Panc1 (cell line): ENCODE measurements around the gene ENOX2. TPM values are rescaled to one million over a fixed set of nuclear protein-coding genes. Genes with fewer than 3 reads are reported as not detected.

Experiments
- ATAC-seq: fragments of 200-7000 bp; cut with Tn5 transposase; 2 replicates; pipeline ENCODE4 v1.9.1; 2020; ENCODE audit warnings: mild to moderate bottlenecking, moderate library complexity
- BruUV-seq: library from RNA; stranded (reverse); fragments of 400-500 nt; replicated peaks from 2 replicates; lab custom pipeline; 2021; lab: Mats Ljungman, UMichigan
- CTCF ChIA-PET: fragments of 300-600 bp; sonication (Branson Sonifier 250); formaldehyde crosslinking; loops from one replicate; lab custom pipeline; 2022; ENCODE audit warnings: antibody characterized with exemption; lab: Charles Lee
- POLR2A ChIA-PET: fragments of 300-600 bp; sonication (Branson Sonifier 250); formaldehyde crosslinking; loops from one replicate; lab custom pipeline; 2022; ENCODE audit warnings: antibody characterized with exemption; lab: Charles Lee
- DNase-seq: peaks from one replicate; pipeline ENCODE4 v3.0.0-alpha.2; 2010; ENCODE audit warnings: low read depth, low spot score
- H3K27ac ChIP-seq: 2 replicates; pipeline ENCODE4 v1.5.1; 2011; ENCODE audit warnings: mild to moderate bottlenecking, low read length, inconsistent platforms
- H3K27me3 ChIP-seq: fragments of 200-500 bp; sonication (Bioruptor generic); 2 replicates; pipeline ENCODE4 v1.6.0; 2014; ENCODE audit warnings: low read length, inconsistent platforms; ENCODE audit not compliant: control insufficient read depth, insufficient read depth
- H3K36me3 ChIP-seq: fragments of 200-500 bp; sonication (Bioruptor generic); 2 replicates; pipeline ENCODE4 v1.5.1; 2014; ENCODE audit warnings: inconsistent platforms, mild to moderate bottlenecking, low read length, moderate library complexity; ENCODE audit not compliant: control insufficient read depth, insufficient read depth
- H3K4me1 ChIP-seq: 2 replicates; pipeline ENCODE4 v1.5.1; 2011; ENCODE audit warnings: inconsistent platforms, mild to moderate bottlenecking, low read length, moderate library complexity; ENCODE audit not compliant: control insufficient read depth, insufficient read depth
- H3K4me3 ChIP-seq, 2 experiments: 2 replicates each; pipeline ENCODE4 v1.5.1; 2011 to 2012; ENCODE audit warnings: low read depth in 2 of 2, low read length in 2 of 2, mild to moderate bottlenecking in 2 of 2, inconsistent platforms in 1 of 2, moderate library complexity in 1 of 2
- H3K9me3 ChIP-seq: fragments of 200-500 bp; sonication (Bioruptor generic); 2 replicates; pipeline ENCODE4 v1.5.1; 2014; ENCODE audit warnings: low read depth, mild to moderate bottlenecking, inconsistent platforms, low read length, moderate library complexity; ENCODE audit not compliant: control insufficient read depth, insufficient read depth
- CTCF ChIP-seq: fragments of 450-650 bp; IDR thresholded peaks from 2 replicates; pipeline ENCODE4 v1.5.1; 2017; ENCODE audit warnings: mild to moderate bottlenecking
- POLR2AphosphoS5 ChIP-seq: IDR thresholded peaks from 2 replicates; pipeline ENCODE4 v1.6.1; 2012; ENCODE audit warnings: mild to moderate bottlenecking, low read depth, low read length, moderate library complexity
- REST ChIP-seq, 2 experiments: IDR thresholded peaks; 2 replicates each; pipeline ENCODE4 v1.6.1; 2011 to 2012; ENCODE audit warnings: low read depth in 2 of 2, control low read depth in 1 of 2, low read length in 1 of 2, mild to moderate bottlenecking in 1 of 2, moderate library complexity in 1 of 2; ENCODE audit not compliant: insufficient read depth in 1 of 2
- SIN3A ChIP-seq: IDR thresholded peaks from 2 replicates; pipeline ENCODE4 v1.6.1; 2012; ENCODE audit warnings: low read depth, mild to moderate bottlenecking, low read length, moderate library complexity, borderline replicate concordance; ENCODE audit not compliant: insufficient read depth
- TCF7L2 ChIP-seq: IDR thresholded peaks from 2 replicates; pipeline ENCODE4 v1.6.1; 2011; ENCODE audit warnings: mild to moderate bottlenecking, low read depth, low read length, inconsistent platforms
- in situ Hi-C: cut with HindIII; loops from 2 replicates; pipeline ENCODE4 v1.10.0; 2016; ENCODE audit warnings: low sequenced_read_pairs, low pct_unique_long_range_greater_than_20kb
- intact Hi-C: fragments of 100-400 bp; cut with micrococcal nuclease; formaldehyde crosslinking; loops from one replicate; pipeline ENCODE4 v1.10.0; 2022; ENCODE audit not compliant: unreplicated experiment
- total RNA-seq: library from RNA; stranded (reverse); gene quantifications from one replicate; pipeline ENCODE4 v1.2.1, GENCODE V29; 2021; ENCODE audit not compliant: unreplicated experiment

ENOX2 gene
- total RNA-seq, 1 experiment from 2014 or later, result 12.4 TPM

GRCh38 chrX:130647468-130647867 is 255.5 kb downstream of the ENOX2 start:
- H3K4me3 ChIP-seq, result no peak overlapping the region
- CTCF ChIA-PET, result no interaction called here
- DNase-seq (no peak), ATAC-seq (no peak)
- intact Hi-C loops (no loop called here), in situ Hi-C loops (no loop called here)
- no peaks in the 10 kb centered on the region for H3K9me3 ChIP-seq
- POLR2A ChIA-PET, result no interaction called here
- H3K36me3 ChIP-seq, result no peaks in the 10 kb centered on the region
- H3K27me3 ChIP-seq, result no peaks in the 10 kb centered on the region
- no peak overlapping the region for H3K27ac ChIP-seq
- BruUV-seq, result no TSS peak
- no peaks in the 10 kb centered on the region for H3K4me1 ChIP-seq
- no peak for TF ChIP-seq REST (IDR thresholded peaks at IDR 0.05; ENCODE audit: insufficient read depth in 1 of 2, low read depth in 2 of 2, low read length in 1 of 2)
- TF ChIP-seq SIN3A, result no peak
- no peak for TF ChIP-seq POLR2AphosphoS5
- no peak for TF ChIP-seq TCF7L2
- no peak for TF ChIP-seq CTCF

GRCh38 chrX:130645955-130646583 is 256.9 kb downstream of the ENOX2 start:
- BruUV-seq, result no TSS peak
- Histone ChIP-seq H3K4me3 (no peak overlapping the region), H3K9me3 (no peaks in the 10 kb centered on the region), H3K27me3 (no peaks in the 10 kb centered on the region), H3K27ac (no peak overlapping the region), H3K4me1 (no peaks in the 10 kb centered on the region), H3K36me3 (no peaks in the 10 kb centered on the region)
- DNase-seq (no peak), ATAC-seq (no peak)
- intact Hi-C loops (no loop called here), in situ Hi-C loops (no loop called here)
- CTCF ChIA-PET, result no interaction called here
- no peak for TF ChIP-seq SIN3A
- POLR2A ChIA-PET, result no interaction called here

- DNase-seq (no peak), ATAC-seq (no peak)
- POLR2A ChIA-PET, result no interaction called here
- in situ Hi-C loops, result no loop called here
- H3K36me3 ChIP-seq, result no peaks in the 10 kb centered on the region
- H3K27me3 ChIP-seq, result no peaks in the 10 kb centered on the region
- no peaks in the 10 kb centered on the region for H3K4me1 ChIP-seq
- no peaks in the 10 kb centered on the region for H3K9me3 ChIP-seq
- intact Hi-C loops, result no loop called here
- no peak overlapping the region for H3K27ac ChIP-seq
- no peak overlapping the region for H3K4me3 ChIP-seq
- CTCF ChIA-PET, result no interaction called here
- BruUV-seq, result no TSS peak
- no peak for TF ChIP-seq SIN3A
- no peak for TF ChIP-seq REST (IDR thresholded peaks at IDR 0.05; ENCODE audit: insufficient read depth in 1 of 2, low read depth in 2 of 2, low read length in 1 of 2)
- no peak for TF ChIP-seq TCF7L2
- TF ChIP-seq POLR2AphosphoS5, result no peak
- TF ChIP-seq CTCF, result no peak
Observed at GRCh38 chrX:130637591-130637990, 265.4 kb downstream of the ENOX2 start.
